NCI-H2171 treated with DMSO at 0.1 percent for 48 hours (cell line): ENCODE results near the gene EPS8L1.
A peak's percentile ranks its signal among the peaks of the same experiment; 100 is the strongest.

ENCODE experiments used
- DNase-seq: peaks from one replicate; lab custom pipeline; 2025; lab: John Stamatoyannopoulos, UW

Gene EPS8L1

GRCh38 chr19:55115446-55116065, 39.9 kb downstream of the EPS8L1 start:
- DNase-seq = no peak

DNA sequence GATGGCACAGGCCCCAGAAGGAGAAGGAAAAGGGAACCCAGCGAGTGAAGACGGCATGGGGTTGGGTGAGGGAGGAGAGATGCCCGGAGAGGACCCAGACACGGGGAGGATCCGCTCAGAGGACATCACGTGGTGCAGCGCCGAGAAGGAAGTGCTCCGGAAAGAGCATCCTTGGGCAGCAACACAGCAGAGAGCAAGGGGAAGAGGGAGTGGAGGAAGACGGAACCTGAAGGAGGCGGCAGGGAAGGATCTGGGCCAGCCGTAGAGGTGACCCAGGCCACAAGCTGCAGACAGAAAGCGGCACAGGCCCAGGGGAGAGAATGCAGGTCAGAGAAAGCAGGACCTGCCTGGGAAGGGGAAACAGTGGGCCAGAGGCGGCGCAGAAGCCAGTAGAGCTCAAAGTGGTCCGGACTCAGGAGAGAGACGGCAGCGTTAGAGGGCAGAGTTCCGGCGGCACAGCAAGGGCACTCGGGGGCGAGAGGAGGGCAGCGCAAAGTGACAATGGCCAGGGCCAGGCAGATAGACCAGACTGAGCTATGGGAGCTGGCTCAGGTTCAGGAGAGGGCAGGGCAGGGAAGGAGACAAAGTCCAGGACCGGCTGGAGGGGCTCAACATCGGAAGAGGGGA, 40.7 kb downstream of the EPS8L1 start:
- peak; percentile 8 for DNase-seq

DNA sequence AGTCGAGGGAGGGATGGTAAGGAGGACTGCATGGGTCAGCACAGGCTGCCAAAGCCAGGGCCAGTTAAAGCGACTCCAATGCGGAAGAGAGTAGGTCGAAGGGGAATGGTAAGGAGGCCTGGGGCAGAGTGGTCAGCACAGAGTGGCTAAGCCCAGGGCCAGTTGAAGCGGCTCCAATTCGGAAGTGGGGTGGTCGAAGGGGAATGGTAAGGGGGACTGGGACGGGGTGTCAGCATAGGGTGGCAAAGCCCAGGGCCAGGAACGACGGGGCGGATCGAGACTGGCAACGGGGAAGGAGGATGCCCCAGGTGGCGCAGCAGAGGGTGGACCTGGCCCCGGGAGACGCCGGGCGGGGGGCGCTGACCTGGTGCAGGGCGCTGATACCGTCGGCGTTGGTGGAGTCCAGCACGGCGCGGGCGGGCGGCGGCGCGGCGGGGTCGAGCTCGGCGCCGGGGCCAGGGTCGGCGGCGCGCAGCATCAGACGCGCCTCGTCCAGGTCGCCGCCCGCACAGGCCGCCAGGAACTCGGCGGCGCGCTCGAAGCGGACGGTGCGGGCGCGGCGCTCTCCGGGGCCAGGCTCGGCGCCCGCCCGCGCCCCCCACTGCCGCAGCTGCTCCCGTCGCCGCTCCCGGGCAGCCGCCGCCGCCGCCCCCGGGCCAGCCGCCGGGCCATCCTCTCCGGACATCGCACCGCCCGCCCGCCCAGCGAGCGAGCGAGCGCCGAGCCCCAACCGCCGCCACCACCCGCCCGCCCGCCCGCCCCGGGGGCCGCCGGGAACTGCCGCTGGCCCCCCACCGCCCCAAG, 41.4 kb downstream of the EPS8L1 start, which contains the start of gene PPP1R12C:
PPP1R12C (minus strand) TSS at position 779 of the 804 bp plus-strand sequence; CDS start at position 685, 94 bp downstream.
- DNase-seq = no peak

DNA sequence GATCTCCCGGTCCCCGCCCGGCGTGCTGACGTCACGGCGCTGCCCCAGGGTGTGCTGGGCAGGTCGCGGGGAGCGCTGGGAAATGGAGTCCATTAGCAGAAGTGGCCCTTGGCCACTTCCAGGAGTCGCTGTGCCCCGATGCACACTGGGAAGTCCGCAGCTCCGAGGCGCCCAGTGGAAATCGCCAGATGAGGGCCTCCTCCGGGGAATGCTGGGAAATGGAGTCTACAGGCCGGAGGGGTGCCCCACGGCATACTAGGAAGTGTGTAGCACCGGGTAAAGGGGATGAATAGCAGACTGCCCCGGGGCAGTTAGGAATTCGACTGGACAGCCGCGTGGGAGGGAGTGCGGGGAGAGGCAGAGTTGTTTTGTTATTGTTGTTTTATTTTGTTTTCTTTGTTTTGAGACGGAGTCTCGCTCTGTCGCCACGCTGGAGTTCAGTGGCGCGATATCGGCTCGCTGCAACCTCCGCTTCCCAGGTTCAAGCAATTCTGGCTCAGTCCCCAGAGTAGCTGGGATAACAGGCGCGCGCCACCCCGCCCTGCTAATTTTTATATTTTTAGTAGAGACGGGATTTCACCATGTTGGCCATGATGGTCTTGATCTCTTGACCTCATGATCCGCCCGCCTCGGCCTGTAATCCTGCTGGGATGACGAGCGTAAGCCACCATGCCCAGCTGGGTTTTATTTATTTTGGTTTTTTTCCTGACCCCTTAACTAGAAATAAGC, 42.2 kb downstream of the EPS8L1 start:
- DNase-seq = peak; percentile 98

- peak; percentile 22 for DNase-seq
Observed at GRCh38 chr19:55118401-55118991, 42.8 kb downstream of the EPS8L1 start.

- DNase-seq = no peak
Observed at GRCh38 chr19:55119053-55119452, 43.4 kb downstream of the EPS8L1 start.

- no peak for DNase-seq
Observed at GRCh38 chr19:55131421-55131820, 55.8 kb downstream of the EPS8L1 start.

DNA sequence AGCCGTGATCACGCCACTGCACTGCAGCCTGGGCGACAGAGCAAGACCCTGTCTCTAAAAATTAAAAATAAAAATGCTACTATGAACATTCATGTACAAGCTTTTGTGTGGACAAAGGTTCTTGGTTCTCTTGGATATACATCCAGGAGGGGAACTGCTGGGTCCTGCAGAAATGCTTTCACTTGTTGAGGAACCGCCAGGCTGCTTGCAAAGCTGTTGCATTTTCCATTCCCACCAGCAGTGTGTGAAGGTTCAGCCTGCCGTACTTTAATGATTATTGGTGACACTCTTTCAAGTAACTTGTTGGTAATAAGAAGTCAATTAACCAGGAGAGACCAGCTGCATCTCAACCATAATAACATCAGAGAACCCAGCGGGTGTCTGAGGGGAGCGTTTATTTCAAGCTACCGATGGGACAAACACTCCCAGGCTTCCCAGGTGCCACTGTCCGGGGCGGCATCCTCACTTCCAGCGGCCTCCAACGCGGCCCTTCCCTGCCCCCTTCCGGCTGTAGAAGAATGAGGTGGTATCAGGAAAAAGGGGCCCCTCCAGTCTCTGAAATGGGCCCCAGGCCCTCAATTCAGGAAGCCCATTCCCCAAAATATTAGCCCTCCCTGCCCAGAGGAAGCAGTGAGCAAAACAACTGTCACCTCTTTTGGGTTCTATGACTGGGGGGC, 56.9 kb downstream of the EPS8L1 start:
- no peak for DNase-seq

GRCh38 chr19:55133639-55134444, 58.2 kb downstream of the EPS8L1 start:
- DNase-seq = no peak

DNA sequence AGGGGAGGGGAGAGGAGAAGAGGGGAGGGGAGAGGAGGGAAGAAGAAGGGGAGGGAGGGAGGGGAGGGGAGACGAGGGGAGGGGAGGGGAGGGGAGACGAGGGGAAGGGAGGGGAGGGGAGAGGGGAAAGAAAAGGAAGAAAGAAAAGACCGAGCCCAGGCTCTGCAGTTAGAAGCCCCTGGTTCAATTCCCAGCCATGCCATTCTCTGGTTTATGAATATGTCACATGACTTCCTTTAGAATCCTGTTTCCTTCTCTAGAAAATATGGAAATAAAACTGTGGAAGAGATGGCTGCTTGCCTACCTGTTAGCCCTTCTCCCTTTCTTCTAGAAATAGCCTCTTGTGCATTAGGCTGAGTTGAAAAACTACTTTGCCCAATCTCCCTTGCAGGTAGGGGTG, 59.1 kb downstream of the EPS8L1 start:
- no peak for DNase-seq

GRCh38 chr19:55136399-55137102, 60.9 kb downstream of the EPS8L1 start:
- DNase-seq = no peak
